ENCODE results near the gene PHTF2.
"Not testable (repeated sequence)": the region's sequence is repeated elsewhere in the genome, so short reads cannot be mapped to it uniquely, and the experiment has no call there.

The PHTF2 gene

GRCh38 chr7:77991656-77992055 is 193.1 kb downstream of the PHTF2 start:
- 92% methylated on average over 2 of the region's 4 CpGs for WGBS (ENCODE audit: insufficient coverage)
- POLR2A ChIA-PET = no interaction called here

GRCh38 chr7:77993838-77994237 is 195.3 kb downstream of the PHTF2 start:
- no peak overlapping the region for H3K4me3 ChIP-seq (ENCODE audit: control insufficient read depth in 1 of 7, extremely low read depth in 1 of 7, insufficient read depth in 4 of 7, low read depth in 2 of 7, low read length in 6 of 7)
- ChIA-PET POLR2A (no interaction called here), CTCF (interaction anchor here (1.4 kb wide), 1 partner anchor 26 kb away, joined by 3 read pairs; no protein-coding TSS in a partner anchor)
- peaks cover 0 to 6% (median 0%) of the 10 kb centered on the region in 4 experiments for H3K4me1 ChIP-seq (ENCODE audit: control extremely low read depth in 1 of 4, control insufficient read depth in 4 of 4, insufficient read depth in 4 of 4, low read length in 3 of 4)
- H3K27ac ChIP-seq (ENCODE audit: insufficient read depth in 1 of 2, low read depth in 1 of 2, low read length in 2 of 2, poor library complexity in 1 of 2, severe bottlenecking in 2 of 2) = no peak overlapping the region
- no peaks in the 10 kb centered on the region for H3K9me3 ChIP-seq (ENCODE audit: control extremely low read depth in 1 of 5, control insufficient read depth in 4 of 5, insufficient read depth in 2 of 5, low read depth in 1 of 5, low read length in 4 of 5)
- H3K27me3 ChIP-seq (replicated peaks in 2 of 5; ENCODE audit: control insufficient read depth in 4 of 5, insufficient read depth in 5 of 5, low read length in 4 of 5) = no peaks in the 10 kb centered on the region
- H3K36me3 ChIP-seq (ENCODE audit: control insufficient read depth in 4 of 4, insufficient read depth in 4 of 4, low read length in 3 of 4) = no peaks in the 10 kb centered on the region
- no peak for DNase-seq
- 100% methylated on average over 1 of the region's 3 CpGs for WGBS (ENCODE audit: insufficient coverage)

More at GRCh38 chr7:77991656-77992055, 193.1 kb downstream of the PHTF2 start:
- Histone ChIP-seq H3K36me3 (ENCODE audit: control insufficient read depth in 4 of 4, insufficient read depth in 4 of 4, low read length in 3 of 4) (no peaks in the 10 kb centered on the region), H3K27me3 (replicated peaks in 2 of 5; ENCODE audit: control insufficient read depth in 4 of 5, insufficient read depth in 5 of 5, low read length in 4 of 5) (no peaks in the 10 kb centered on the region), H3K4me1 (ENCODE audit: control extremely low read depth in 1 of 4, control insufficient read depth in 4 of 4, insufficient read depth in 4 of 4, low read length in 3 of 4) (peaks cover 0 to 6% (median 0%) of the 10 kb centered on the region in 4 experiments), H3K9me3 (ENCODE audit: control extremely low read depth in 1 of 5, control insufficient read depth in 4 of 5, insufficient read depth in 2 of 5, low read depth in 1 of 5, low read length in 4 of 5) (no peaks in the 10 kb centered on the region), H3K27ac (ENCODE audit: insufficient read depth in 1 of 2, low read depth in 1 of 2, low read length in 2 of 2, poor library complexity in 1 of 2, severe bottlenecking in 2 of 2) (no peak overlapping the region), H3K4me3 (ENCODE audit: control insufficient read depth in 1 of 7, extremely low read depth in 1 of 7, insufficient read depth in 4 of 7, low read depth in 2 of 7, low read length in 6 of 7) (no peak overlapping the region)
- no peak for DNase-seq
- CTCF ChIA-PET = no interaction called here

GRCh38 chr7:77995717-77996116 is 197.1 kb downstream of the PHTF2 start:
- 92% methylated on average over 3 of the region's 6 CpGs for WGBS (ENCODE audit: insufficient coverage)
- POLR2A ChIA-PET = no interaction called here

DNA sequence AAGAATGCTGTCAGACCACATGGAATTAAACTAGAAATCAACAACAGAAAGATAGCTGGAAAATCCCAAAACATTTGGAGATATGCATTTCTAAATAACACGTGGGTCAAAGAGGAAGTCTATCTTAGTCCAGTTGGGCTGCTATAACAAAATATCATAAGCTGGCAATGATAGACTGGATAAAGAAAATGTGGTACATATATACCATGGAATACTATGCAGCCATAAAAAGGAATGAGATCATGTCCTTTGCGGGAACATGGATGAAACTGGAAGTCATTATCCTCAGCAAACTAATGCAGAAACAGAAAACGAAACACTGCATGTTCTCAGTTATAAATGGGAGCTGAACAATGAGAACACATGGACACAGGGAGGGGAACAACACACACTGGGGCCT is 200.6 kb downstream of the PHTF2 start:
- not testable (repeated sequence) for H3K9me3 ChIP-seq (ENCODE audit: control extremely low read depth in 1 of 5, control insufficient read depth in 4 of 5, insufficient read depth in 2 of 5, low read depth in 1 of 5, low read length in 4 of 5); H3K4me3 ChIP-seq (ENCODE audit: control insufficient read depth in 1 of 7, extremely low read depth in 1 of 7, insufficient read depth in 4 of 7, low read depth in 2 of 7, low read length in 6 of 7); H3K36me3 ChIP-seq (ENCODE audit: control insufficient read depth in 4 of 4, insufficient read depth in 4 of 4, low read length in 3 of 4); DNase-seq; H3K4me1 ChIP-seq (ENCODE audit: control extremely low read depth in 1 of 4, control insufficient read depth in 4 of 4, insufficient read depth in 4 of 4, low read length in 3 of 4); H3K27ac ChIP-seq (ENCODE audit: insufficient read depth in 1 of 2, low read depth in 1 of 2, low read length in 2 of 2, poor library complexity in 1 of 2, severe bottlenecking in 2 of 2); H3K27me3 ChIP-seq (replicated peaks in 2 of 5; ENCODE audit: control insufficient read depth in 4 of 5, insufficient read depth in 5 of 5, low read length in 4 of 5)
- ChIA-PET CTCF (interaction anchor here (0.7 kb wide), 1 partner anchor 20 kb away, joined by 3 read pairs; no protein-coding TSS in a partner anchor), POLR2A (interaction anchor here (0.6 kb wide), 1 partner anchor 44 kb away, joined by 3 read pairs; no protein-coding TSS in a partner anchor)
- WGBS (ENCODE audit: insufficient coverage) = 100% methylated on average over 1 of the region's 3 CpGs

More at GRCh38 chr7:77995717-77996116, 197.1 kb downstream of the PHTF2 start:
- H3K4me3 ChIP-seq (ENCODE audit: control insufficient read depth in 1 of 7, extremely low read depth in 1 of 7, insufficient read depth in 4 of 7, low read depth in 2 of 7, low read length in 6 of 7) = no peak overlapping the region
- H3K36me3 ChIP-seq (ENCODE audit: control insufficient read depth in 4 of 4, insufficient read depth in 4 of 4, low read length in 3 of 4) = no peaks in the 10 kb centered on the region
- H3K27me3 ChIP-seq (replicated peaks in 2 of 5; ENCODE audit: control insufficient read depth in 4 of 5, insufficient read depth in 5 of 5, low read length in 4 of 5) = no peaks in the 10 kb centered on the region
- CTCF ChIA-PET = interaction anchor here (1.0 kb wide), 2 partner anchors 9 to 43 kb away, joined by 3 read pairs; no protein-coding TSS in a partner anchor
- no peaks in the 10 kb centered on the region for H3K4me1 ChIP-seq (ENCODE audit: control extremely low read depth in 1 of 4, control insufficient read depth in 4 of 4, insufficient read depth in 4 of 4, low read length in 3 of 4)
- no peak overlapping the region for H3K27ac ChIP-seq (ENCODE audit: insufficient read depth in 1 of 2, low read depth in 1 of 2, low read length in 2 of 2, poor library complexity in 1 of 2, severe bottlenecking in 2 of 2)
- DNase-seq = no peak
- no peaks in the 10 kb centered on the region for H3K9me3 ChIP-seq (ENCODE audit: control extremely low read depth in 1 of 5, control insufficient read depth in 4 of 5, insufficient read depth in 2 of 5, low read depth in 1 of 5, low read length in 4 of 5)

DNA sequence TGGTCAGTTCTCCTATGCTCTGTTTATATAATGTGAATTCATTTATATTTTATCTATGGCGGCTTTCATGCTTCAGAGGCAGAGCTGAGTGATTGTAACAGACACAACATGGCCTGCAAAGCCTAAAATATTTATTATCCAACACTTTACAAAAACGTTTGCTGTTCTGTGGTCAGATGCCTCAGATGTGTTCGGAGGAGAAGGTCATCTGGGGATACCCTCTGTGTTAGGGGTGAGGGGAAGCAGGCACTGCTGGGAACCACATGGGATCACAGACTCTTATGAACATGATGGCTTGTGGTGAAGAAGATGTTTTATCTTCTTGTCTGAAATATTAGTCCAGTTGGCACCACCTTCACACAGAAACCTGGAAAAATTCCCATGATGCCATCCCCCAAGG is 203.4 kb downstream of the PHTF2 start:
- no CpG with 5 or more reads among the region's 3 CpGs for WGBS (ENCODE audit: insufficient coverage)
- DNase-seq = no peak
- Histone ChIP-seq H3K36me3 (ENCODE audit: control insufficient read depth in 4 of 4, insufficient read depth in 4 of 4, low read length in 3 of 4) (no peaks in the 10 kb centered on the region), H3K4me3 (ENCODE audit: control insufficient read depth in 1 of 7, extremely low read depth in 1 of 7, insufficient read depth in 4 of 7, low read depth in 2 of 7, low read length in 6 of 7) (no peak overlapping the region), H3K9me3 (ENCODE audit: control extremely low read depth in 1 of 5, control insufficient read depth in 4 of 5, insufficient read depth in 2 of 5, low read depth in 1 of 5, low read length in 4 of 5) (no peaks in the 10 kb centered on the region), H3K4me1 (ENCODE audit: control extremely low read depth in 1 of 4, control insufficient read depth in 4 of 4, insufficient read depth in 4 of 4, low read length in 3 of 4) (no peaks in the 10 kb centered on the region), H3K27ac (ENCODE audit: insufficient read depth in 1 of 2, low read depth in 1 of 2, low read length in 2 of 2, poor library complexity in 1 of 2, severe bottlenecking in 2 of 2) (no peak overlapping the region), H3K27me3 (replicated peaks in 2 of 5; ENCODE audit: control insufficient read depth in 4 of 5, insufficient read depth in 5 of 5, low read length in 4 of 5) (no peaks in the 10 kb centered on the region)
- ChIA-PET CTCF (no interaction called here), POLR2A (no interaction called here)

DNA sequence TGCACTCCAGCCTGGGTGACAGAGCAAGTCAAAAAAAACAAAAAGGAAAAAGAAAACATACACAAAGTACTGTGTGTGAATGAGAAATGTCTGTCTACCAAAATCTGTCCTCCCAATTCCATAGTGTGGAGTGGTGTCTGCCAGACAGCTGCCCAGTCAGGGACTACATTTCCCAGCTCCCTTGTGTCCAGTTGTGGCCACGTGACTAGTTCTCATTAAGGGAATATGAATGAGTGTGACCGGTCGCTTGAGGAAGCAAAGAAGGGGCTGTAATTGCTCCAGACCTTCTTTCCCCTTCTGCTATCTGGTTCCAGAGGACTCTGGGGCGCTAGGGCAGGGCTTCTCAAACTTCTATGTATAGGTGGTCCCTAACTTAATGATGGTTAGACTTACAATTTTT is 204.1 kb downstream of the PHTF2 start:
- no peaks in the 10 kb centered on the region for H3K36me3 ChIP-seq (ENCODE audit: control insufficient read depth in 4 of 4, insufficient read depth in 4 of 4, low read length in 3 of 4)
- ChIA-PET POLR2A (no interaction called here), CTCF (interaction anchor here (2.0 kb wide), 1 partner anchor 18 kb away, joined by 5 read pairs; no protein-coding TSS in a partner anchor)
- no peaks in the 10 kb centered on the region for H3K9me3 ChIP-seq (ENCODE audit: control extremely low read depth in 1 of 5, control insufficient read depth in 4 of 5, insufficient read depth in 2 of 5, low read depth in 1 of 5, low read length in 4 of 5)
- no peaks in the 10 kb centered on the region for H3K4me1 ChIP-seq (ENCODE audit: control extremely low read depth in 1 of 4, control insufficient read depth in 4 of 4, insufficient read depth in 4 of 4, low read length in 3 of 4)
- no peak overlapping the region for H3K27ac ChIP-seq (ENCODE audit: insufficient read depth in 1 of 2, low read depth in 1 of 2, low read length in 2 of 2, poor library complexity in 1 of 2, severe bottlenecking in 2 of 2)
- DNase-seq = no peak
- H3K4me3 ChIP-seq (ENCODE audit: control insufficient read depth in 1 of 7, extremely low read depth in 1 of 7, insufficient read depth in 4 of 7, low read depth in 2 of 7, low read length in 6 of 7) = no peak overlapping the region
- no peaks in the 10 kb centered on the region for H3K27me3 ChIP-seq (replicated peaks in 2 of 5; ENCODE audit: control insufficient read depth in 4 of 5, insufficient read depth in 5 of 5, low read length in 4 of 5)
- WGBS (ENCODE audit: insufficient coverage) = 100% methylated on average over 1 of the region's 4 CpGs

DNA sequence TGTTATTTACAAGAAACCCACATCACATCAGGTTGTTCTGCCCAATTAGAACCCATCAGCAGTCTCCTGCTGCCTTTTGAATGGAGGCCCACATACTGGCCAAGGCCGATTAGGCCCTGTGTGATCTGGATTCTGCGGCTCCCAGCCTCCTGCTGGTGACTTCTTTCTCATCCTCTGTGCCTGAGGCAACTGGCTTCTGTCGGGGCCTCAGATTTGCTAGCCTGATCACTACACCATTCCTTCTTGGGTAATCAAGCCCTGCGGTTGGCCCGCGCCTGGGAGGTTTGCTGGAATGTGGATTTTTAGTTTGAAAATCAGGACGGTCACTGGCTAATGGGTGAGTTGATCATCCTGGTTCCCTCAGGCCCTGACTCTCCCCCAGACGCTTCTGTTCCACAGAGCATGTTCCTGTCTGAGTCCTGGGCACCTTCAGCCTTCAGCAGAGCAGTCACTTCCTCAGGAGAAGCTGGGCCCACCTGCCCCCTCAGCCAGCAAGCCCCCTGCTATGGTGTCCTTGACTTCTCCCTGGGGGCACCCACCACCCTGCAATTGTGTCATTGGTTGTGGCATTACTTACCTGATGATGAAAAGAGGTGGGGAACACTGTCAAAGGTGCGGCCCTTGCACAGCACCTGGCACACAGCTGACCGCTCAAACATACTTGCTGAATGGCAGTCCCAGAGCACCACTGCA is 207.6 kb downstream of the PHTF2 start:
- Histone ChIP-seq H3K4me3 (ENCODE audit: control insufficient read depth in 1 of 7, extremely low read depth in 1 of 7, insufficient read depth in 4 of 7, low read depth in 2 of 7, low read length in 6 of 7) (no peak overlapping the region), H3K27ac (ENCODE audit: insufficient read depth in 1 of 2, low read depth in 1 of 2, low read length in 2 of 2, poor library complexity in 1 of 2, severe bottlenecking in 2 of 2) (no peak overlapping the region), H3K9me3 (ENCODE audit: control extremely low read depth in 1 of 5, control insufficient read depth in 4 of 5, insufficient read depth in 2 of 5, low read depth in 1 of 5, low read length in 4 of 5) (no peaks in the 10 kb centered on the region), H3K36me3 (ENCODE audit: control insufficient read depth in 4 of 4, insufficient read depth in 4 of 4, low read length in 3 of 4) (no peaks in the 10 kb centered on the region), H3K4me1 (ENCODE audit: control extremely low read depth in 1 of 4, control insufficient read depth in 4 of 4, insufficient read depth in 4 of 4, low read length in 3 of 4) (no peaks in the 10 kb centered on the region), H3K27me3 (replicated peaks in 2 of 5; ENCODE audit: control insufficient read depth in 4 of 5, insufficient read depth in 5 of 5, low read length in 4 of 5) (no peaks in the 10 kb centered on the region)
- DNase-seq = no peak
- POLR2A ChIA-PET = no interaction called here
- 92% methylated on average over 5 of the region's 10 CpGs for WGBS (ENCODE audit: insufficient coverage)
- CTCF ChIA-PET = no interaction called here
